NB4 (cell line): Measurements from ENCODE around the gene ANGPTL8.

Experiments
- MYC ChIP-seq: IDR thresholded peaks from 2 replicates; pipeline ENCODE4 v1.6.1; 2011; ENCODE audit warnings: low read depth, low read length
- POLR2A ChIP-seq: IDR thresholded peaks from 2 replicates; pipeline ENCODE4 v1.6.1; 2011; ENCODE audit warnings: mild to moderate bottlenecking; ENCODE audit not compliant: insufficient read length; ENCODE audit errors: extremely low read depth
- TF ChIP-seq, protein P1 (sequence below): IDR thresholded peaks from one replicate; pipeline ENCODE4 v1.5.1; 2012; ENCODE audit warnings: low read depth, low read length

DNA sequence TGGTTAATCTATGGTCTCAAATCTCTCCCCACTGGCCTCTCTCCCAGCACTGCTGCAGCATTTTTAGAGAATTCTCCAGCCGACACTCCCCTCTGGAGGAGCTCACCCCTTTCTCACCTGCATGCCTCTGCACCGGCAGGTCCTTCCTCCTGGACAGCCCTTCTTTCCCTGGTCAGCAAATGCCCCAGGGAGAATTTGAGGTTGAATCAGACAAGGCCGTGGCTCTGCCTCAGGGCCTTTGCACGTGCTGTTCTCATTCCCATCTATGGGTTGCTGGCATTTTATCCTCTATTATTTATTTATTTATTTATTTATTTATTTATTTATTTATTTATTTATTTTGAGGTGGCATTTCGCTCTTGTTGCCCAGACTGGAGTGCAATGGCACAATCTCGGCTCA lies 24.3 kb downstream of the ANGPTL8 start:
- TF ChIP-seq, protein P1, sequence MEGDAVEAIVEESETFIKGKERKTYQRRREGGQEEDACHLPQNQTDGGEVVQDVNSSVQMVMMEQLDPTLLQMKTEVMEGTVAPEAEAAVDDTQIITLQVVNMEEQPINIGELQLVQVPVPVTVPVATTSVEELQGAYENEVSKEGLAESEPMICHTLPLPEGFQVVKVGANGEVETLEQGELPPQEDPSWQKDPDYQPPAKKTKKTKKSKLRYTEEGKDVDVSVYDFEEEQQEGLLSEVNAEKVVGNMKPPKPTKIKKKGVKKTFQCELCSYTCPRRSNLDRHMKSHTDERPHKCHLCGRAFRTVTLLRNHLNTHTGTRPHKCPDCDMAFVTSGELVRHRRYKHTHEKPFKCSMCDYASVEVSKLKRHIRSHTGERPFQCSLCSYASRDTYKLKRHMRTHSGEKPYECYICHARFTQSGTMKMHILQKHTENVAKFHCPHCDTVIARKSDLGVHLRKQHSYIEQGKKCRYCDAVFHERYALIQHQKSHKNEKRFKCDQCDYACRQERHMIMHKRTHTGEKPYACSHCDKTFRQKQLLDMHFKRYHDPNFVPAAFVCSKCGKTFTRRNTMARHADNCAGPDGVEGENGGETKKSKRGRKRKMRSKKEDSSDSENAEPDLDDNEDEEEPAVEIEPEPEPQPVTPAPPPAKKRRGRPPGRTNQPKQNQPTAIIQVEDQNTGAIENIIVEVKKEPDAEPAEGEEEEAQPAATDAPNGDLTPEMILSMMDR, result no peak
- no peak for TF ChIP-seq POLR2A
- no peak for TF ChIP-seq MYC
